ENCODE results near the gene ANKRD33B.
"Not testable (repeated sequence)": the region's sequence is repeated elsewhere in the genome, so short reads cannot be mapped to it uniquely, and the experiment has no call there.

The ANKRD33B gene

DNA sequence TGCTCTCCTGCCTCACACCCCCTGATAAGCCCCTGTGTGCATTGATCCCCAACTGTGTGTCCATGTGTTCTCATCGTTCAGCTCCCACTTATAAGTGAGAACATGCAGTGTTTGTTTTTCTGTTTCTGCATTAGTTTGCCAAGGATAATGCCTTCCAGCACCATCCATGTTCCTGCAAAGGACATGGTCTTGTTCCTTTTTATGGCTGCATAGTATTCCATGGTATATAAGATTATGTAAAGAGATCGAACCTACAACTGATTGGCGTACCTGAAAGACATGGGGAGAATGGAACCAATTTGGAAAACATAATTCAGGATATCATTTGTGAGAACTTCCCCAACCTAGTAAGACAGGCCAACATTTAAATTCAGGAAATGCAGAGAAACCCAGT lies 32.4 kb downstream of the ANKRD33B start:
- DNase-seq = no peak

DNA sequence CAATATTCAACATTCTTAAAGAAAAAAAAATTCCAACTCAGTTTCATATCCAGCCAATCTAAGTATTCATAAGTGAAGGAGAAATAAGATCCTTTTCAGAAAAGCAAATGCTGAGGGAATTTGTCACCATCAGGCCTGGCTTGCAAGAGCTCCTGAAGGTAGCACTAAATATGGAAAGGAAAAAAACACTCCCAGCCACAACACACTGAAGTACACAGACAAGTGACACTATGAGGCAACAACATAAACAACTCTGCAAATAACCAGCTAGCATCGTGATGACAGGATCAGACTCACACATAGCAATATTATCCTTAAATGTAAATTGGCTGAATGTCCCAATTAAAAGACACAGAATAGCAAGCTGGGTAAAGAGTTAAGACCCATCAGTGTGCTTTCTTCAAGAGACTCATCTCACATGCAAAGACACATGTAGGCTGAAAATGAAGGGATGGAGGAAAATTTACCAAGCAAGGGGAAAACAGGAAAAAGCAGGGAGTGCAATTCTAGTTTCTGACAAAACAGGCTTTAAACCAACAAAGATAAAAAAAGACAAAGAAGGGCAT lies 33.1 kb downstream of the ANKRD33B start:
- no peak for DNase-seq

DNA sequence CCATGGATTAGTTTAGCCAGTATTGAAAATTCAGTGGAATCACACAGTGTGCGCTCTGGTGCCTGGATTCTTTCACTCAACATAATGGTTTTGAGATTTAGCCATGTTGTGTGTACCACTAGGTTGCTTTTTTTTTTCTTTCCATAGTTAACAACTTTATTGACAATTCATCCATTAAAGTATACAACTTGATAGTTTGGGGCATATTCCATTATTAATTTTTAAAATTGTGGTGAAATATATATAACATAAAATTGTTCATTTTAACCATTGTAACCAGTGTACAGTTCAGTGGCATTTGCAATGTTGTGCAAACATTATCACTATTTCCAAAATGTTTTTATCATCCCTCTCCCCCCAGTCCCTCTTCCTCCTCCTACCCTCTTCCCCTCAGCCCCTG lies 35.2 kb downstream of the ANKRD33B start:
- DNase-seq = no peak

DNA sequence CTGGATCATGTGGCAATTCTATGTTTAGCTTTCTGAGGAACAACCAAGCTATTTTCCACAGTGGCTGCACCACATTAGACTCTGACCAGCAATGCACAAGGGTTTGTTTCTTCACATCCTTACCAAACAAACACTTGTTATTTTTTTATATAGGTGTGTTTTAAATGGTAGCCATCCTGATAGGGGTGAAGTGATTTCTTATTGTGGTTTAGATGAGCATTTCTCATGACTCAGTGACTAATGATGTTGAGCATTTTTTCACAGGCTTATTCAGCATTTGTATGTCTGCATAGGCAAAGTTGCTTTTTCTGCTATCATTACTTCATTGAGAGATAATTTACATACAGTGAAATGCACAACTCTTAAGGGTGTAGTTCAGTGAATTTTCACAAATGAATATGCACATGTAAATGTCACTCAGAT lies 36.0 kb downstream of the ANKRD33B start:
- DNase-seq = no peak

DNA sequence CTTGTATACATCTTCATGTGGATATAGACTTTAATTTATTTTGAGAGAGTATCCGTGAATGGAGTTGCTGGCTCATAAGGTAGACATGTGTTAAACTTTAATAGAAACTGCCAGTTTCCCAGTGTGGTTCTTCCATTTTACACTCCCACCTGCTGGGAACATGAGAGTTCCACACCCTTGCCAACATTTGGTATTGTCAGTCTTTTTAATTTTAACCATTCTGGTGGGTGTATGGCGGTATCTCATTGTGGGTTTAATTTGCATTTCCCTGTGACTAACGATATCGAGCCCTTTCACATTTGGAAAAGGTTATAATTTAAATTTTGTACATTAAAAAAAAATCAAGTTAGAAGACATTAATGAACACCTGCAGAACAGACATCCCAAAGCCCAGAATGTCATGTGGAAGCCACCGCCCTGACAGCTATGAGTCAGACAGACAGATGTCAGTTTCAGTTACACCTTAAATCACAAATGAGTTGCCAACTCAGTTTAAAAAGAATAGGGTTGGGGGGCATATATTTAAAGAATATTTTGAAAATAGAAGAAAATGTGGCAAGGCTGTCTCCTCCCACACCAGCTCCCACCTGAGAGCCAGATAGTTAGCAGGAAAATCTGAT lies 36.9 kb downstream of the ANKRD33B start:
- no peak for DNase-seq

DNA sequence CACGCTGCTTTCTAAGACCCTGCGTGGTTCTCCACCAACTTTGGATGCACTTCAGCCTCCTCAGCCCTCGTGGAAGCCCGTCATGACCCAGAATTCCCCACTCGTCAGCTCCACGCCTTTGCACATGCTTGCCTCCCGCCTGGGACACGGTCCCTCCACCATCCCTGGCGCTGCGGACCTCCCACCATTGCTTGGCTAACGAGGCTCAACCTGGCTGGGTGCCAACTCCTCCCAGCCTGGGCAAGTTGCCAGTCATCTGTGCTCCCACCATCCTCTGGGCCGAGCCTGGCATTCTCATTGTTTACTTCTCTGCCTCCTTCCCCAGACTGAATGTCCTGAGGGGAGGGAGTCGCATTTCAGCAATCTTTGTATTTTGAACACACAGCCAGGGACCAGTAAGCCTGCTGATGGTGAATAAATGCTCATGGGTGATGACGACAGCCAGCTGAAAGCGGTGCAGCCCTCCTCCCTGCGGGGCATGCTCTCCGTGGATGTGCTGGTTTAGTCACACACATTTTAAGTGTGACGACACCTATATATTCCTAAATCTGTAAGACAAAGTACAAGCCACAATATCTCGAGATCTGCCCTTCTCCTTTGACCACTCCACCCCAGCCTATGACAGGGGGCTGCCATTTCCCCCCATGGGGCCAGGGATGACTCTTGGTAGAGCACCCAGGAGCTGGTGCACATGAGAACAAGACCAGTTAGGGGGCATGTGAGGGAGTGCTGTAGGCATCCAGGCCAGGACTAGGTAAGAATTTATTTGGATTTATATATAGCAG lies 37.6 kb downstream of the ANKRD33B start:
- DNase-seq = no peak

DNA sequence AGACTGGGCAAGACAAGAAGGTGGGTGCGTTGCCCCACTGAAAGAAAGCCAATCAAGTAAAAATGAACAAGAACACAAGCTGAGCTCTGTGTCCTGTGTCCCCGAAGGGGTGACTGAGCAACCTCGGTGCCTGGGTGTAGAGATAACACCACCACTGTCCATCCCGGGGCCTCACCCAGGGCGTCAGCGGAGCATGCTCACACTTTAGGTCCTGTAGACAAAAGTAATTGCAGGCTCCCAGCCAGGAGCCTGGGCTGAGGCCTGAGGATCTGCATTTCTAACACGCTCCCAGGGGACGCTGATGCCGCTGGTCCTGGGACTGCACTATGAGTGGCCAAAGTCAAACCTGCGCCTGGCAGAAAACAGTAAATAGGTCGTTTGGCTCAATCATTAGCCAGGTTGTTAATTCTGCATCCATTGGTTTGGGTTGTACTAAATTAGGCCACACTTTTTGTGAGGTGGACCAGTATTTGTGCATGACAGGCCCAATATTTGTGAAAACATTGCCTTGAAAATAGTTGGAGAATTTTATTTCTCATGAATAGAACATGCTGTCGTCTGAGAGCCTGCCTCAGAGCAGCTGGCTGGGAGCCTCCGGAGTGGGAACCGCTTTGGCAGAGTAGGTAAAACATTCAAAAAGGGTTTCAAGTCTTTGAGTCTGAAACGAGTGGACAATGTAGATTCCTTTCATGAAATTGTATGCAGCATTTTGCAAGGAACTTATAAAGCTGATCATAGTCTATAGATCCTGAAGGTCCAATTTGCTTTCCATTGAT lies 38.3 kb downstream of the ANKRD33B start:
- DNase-seq = no peak

DNA sequence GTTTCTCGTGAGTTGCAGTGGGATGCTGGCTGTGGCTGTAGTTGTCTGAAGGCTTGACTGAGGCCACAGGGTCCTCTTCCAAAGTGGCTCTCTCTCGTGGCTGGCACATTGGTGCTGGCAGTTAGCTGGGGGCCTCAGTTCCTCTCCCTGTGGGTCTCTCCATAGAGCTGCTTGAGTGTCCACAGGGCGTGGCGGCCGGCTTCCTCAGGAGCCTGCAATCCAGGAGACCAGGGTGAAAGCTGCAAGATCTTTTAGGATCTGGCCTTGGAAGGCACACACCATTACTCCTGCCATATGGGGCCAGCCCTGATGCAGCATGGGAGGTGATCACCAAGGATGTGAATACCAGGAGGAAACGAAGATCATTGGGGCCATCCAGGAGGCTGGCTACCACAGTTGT lies 41.1 kb downstream of the ANKRD33B start:
- no peak for DNase-seq

DNA sequence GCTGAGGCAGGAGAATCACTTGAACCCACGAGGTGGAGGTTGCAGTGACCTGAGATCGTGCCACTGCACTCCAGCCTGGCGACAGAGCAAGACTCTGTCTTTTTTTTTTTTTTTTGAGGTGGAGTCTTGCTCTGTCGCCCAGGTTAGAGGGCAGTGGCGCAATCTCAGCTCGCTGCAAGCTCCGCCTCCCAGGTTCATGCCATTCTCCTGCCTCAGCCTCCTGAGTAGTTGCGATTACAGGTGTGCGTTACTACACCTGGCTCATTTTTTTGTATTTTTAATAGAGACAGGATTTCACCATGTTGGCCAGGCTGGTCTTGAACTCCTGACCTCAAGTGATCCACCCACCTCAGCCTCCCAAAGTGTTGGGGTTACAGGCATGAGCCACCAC lies 42.8 kb downstream of the ANKRD33B start:
- not testable (repeated sequence) for DNase-seq

DNA sequence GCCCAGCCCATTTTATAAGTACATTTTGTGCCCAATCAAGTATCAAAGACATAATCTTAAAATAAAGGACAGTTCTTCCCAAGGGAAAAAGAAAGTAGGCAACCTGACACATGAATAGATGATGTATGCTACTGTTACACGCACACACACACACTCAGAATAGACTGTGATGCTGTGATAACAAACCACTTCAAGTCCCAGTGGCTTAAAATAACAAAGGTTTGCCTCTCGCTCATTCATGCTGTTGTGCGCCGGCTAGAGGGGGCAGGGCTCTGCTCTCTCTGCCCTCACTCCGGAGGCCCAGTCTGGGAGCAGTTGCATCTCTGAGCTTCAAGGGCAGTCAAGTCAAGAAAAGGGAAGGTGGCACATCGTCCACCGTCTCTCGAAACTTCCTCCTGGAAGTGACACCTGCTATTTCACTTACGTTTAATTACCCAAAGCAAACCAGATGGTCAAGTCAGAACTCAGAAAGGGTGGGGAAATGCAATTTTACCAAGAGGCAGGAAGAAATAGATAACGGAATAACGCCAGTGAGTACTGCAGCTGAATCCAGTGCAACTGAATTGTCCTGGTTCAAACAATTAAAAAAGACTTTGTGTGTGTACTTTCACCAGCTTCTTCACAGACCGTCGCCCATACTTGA lies 43.3 kb downstream of the ANKRD33B start:
- DNase-seq = peak in 1 of 2 donors; percentile 64

DNA sequence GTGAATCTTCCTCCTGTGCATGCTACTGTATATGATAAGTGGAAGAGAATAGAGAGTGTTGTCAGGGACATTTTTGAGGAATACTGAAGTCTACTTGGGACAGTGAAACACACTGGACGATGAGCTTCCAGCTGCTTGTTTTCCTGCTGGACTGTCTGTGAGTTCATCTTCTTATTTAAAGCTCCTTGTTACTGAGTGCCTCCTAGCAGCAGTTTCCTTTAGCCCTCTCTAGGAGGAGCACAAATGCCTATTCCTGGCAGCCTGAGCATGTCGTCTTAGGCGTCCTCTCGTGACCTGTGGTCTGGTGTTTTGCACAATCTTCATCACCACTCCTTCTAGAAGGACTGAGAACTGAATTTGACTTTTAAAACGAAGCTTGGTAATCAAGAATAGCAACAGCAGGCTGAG lies 43.8 kb downstream of the ANKRD33B start:
- peak in 1 of 2 donors; percentile 49 for DNase-seq

DNA sequence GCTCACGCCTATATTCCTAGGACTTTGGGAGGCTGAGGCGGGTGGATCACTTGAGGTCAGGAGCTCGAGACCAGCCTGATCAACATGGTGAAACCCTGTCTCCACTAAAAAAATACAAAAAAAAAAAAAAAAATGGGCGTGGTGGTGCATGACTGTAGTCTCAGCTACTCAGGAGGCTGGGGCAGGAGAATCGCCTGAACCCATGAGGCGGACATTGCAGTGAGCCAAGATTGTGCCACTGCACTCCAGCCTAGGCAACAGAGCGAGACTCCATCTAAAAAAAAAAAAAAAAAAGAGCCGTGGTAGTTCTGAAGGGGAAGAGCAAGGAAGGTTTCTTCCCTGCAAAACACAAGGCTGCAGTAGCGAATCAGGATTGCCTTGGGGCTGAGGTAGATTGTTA lies 44.2 kb downstream of the ANKRD33B start:
- not testable (repeated sequence) for DNase-seq

DNA sequence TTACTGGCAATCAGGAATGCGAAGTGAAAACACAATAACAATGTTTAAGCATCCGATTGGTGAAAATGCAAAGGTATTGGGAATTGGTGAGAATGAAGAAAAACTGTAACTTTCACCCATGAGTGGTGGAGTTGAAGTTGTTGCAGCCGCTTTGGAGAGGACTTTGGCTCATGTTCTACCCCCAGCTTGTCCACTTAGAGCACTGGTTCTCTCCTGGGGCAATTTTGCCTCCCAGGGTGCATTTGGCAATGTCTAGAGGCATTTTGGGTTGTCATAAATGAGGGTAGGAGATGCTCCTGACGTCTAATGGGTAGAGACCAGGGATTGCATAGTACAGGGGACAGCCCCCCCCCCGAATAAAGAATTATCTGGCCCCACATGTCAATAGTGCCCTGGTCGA lies 46.2 kb downstream of the ANKRD33B start:
- no peak for DNase-seq

DNA sequence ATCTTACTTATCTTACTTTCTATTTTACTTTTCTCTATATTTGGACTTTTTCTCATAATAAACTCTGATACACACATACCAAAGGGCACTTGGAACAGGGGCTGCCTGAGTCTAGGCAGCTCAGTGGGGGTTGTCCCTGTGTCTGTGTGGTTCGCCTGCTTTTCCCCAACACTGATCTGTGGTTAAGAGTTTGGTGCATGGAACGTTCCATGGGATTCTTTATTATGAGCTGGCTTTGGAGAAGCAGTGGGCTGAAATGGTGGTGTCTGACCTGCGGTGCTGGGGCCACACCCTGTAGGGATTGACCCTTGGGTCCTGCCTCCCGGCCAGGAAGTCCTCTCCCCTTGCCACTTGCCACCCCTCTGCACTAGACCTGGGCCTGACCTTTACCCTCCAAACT lies 47.4 kb downstream of the ANKRD33B start:
- no peak for DNase-seq

DNA sequence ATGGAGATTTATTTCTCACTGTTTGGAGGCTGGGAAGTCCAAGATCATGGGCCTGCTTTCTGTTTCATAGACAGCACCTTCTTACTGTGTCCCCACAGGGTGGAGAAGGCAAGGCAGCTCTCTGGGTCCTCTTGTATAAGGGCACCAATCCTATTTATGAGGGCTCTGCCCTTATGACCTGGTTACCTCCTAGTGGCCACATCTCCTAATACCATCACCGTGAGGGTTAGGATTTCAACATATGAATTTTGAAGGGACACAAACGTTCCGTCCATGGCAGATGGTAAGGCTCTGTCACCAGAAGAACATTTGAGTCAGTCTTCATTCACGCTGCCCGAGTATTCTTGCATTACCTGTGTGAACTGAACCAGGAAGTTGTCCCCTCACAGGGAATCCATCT lies 48.4 kb downstream of the ANKRD33B start:
- no peak for DNase-seq

DNA sequence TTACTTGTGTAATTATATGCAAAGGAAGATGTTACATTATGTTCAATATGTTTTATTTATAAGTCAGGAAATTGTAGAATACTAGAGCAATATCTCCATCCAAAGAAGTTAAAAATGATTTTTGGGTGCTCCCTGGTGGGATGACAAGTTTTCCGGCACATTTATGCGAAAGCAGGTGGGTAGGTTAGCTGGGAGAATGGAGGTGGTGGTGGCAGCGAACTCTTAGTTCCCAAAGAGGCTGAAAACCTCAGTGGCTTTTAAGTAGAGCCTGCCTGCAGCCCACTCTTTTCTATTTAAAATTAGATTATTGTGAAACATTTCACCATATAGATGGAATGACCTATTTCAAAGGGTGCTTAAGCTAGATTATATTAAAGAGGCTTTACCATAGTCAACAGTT lies 51.8 kb downstream of the ANKRD33B start:
- DNase-seq = no peak

DNA sequence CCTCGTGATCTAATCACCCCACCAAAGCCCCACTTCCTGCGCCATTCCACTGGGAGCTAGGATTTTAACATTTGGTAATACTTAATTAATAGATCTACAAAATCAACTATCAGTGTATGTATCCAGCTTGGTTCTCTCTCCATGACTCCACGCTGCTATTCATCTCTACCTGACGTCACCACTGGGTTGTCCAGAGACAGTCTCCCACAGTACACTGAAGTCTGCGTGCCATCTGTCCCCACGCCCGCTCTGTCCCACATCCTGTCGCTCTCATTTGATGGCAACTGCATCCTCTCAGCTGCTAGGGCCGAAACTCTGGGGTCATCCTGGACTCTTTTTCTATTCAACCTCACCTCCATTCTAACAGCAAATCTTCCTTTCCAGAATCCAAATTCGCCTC lies 53.2 kb downstream of the ANKRD33B start:
- no peak for DNase-seq

DNA sequence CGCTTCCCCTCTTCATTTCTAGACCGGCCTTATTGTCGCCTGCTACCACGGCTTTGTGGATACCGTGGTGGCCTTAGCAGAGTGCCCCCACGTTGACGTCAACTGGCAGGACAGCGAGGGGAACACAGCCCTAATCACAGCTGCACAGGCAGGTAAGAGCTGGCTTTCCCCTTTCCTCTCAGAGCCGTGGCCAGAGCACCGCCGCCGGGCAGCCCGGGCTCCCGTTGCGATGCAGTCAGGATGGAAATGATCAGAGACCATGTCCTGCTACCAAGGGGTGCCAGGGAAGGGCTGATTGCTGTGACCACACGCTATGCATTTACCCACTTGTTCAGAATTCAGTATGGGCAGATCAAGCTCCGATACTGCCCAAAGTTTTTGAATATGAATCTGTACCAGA lies 54.4 kb downstream of the ANKRD33B start:
- no peak for DNase-seq

DNA sequence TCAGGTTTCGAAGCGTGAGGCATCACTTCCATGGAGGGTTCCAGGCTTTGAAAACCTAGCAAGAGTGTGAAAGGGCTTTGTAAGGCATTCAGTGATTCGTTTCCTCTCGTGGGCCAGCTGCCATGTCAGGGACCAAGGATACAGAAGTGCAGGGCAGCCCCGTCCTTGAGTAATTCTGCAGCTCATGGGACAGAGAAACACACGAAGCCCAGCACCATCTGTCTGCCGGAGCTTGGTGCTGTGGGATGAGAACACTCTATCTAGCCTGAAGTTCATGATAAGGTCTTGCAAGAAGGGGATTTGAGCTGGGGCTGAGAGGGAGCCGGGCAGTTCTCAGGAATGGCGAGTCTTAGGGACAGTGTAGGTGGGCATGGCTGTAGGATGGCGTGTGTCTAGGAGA lies 55.8 kb downstream of the ANKRD33B start:
- no peak for DNase-seq

DNA sequence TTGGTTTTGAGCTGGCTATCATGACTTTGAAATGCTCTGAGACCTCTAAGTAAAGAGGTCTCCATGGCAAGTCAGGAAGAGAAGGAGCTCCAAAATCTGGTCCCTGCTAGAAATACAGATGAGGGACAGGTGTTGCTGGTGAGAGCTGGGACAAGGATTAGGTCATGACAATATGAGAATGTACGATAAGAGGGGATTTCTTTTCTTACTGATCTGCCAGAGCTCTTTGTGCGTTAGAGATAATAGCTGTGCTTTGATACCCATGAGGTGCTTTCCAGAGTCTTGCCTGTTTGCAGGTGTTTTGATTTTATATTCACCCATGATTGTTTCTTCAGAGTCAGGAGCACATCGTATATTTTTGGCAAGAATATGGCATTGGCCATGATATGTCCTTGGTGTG lies 56.5 kb downstream of the ANKRD33B start:
- DNase-seq = no peak

DNA sequence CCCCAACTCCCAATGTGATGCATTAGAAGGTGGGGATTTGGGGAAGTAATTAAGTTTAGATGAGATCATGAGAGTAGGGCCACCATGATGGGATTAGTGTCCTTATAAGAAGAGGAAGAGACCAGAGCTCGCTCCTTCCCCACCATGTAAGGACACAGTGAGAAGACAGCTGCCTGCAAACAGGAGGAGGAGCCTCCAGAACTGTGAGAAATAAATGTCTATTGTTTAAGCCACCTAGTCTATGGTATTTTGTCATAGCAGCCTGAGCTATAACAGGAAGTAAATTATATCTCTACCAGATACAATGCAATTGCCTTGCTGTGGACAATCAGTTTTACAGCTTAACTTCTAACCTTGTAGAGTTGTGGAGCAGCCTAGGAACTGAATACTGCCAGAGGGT lies 58.0 kb downstream of the ANKRD33B start:
- peak in 1 of 2 donors; percentile 21 for DNase-seq

DNA sequence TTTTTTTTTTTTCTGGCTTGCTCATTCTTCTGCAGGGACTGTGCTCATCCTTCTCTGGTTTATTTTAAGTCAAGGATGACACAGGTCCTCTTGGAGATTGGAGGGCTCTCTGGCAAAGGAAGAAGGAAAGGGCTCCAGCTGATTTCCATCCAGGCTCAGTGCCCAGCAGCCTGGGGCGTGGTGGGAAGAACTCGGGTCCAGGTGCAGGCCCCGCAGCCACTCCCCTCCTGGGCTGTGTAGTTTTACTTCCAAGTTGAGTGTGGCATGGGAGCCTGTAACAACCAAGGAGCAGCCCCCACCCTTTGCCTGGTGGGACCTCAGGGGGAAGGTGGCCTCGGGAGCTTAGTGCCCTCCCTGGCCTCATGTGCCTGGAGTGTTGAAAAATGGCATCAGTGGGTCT lies 58.9 kb downstream of the ANKRD33B start:
- no peak for DNase-seq

DNA sequence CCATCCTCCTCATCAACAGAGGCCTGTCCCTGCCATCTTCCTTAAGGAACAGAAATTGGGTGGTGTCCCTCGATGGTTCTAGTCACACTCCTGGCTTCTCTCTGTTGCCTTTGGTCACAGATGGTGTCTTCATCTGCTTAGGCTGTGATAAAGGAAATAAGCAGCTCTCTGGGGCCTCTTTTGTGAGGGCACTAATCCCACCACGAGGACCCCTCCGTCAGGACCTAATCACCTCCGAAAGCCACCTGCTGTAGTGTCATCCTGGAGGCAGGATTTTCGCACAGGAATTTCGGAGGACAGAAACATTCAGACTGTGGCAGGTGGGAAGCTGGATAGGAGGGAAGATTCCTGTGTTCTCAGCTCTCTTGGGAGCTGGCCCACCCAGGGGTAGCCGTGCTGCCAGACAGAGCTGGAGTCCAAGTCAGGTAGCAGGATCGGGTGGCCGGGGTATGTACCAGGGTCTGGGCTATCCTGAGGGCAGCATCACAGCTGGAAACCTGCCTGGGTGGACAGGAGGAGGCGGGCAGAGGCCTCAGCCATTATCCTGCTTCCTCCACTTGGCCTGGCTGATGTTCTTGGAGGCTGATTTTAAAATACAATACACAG lies 59.5 kb downstream of the ANKRD33B start:
- no peak for DNase-seq

Measured in CD4-positive, alpha-beta T cell treated with Interferon alpha-2 for 1 hour (primary cell).